Epithelial cell of esophagus (primary cell): ENCODE data around the gene UTP20.
A peak's percentile ranks its signal among the peaks of the same experiment; 100 is the strongest.

Experiments
- DNase-seq: peaks from one replicate; pipeline ENCODE4 v3.0.0; 2010; ENCODE audit warnings: low read depth
- H3K4me3 ChIP-seq: 2 replicates; pipeline ENCODE4 v1.5.1; 2011; ENCODE audit warnings: mild to moderate bottlenecking, low read length, control low read depth
- CTCF ChIP-seq: IDR thresholded peaks from 2 replicates; pipeline ENCODE4 v1.5.1; 2011; ENCODE audit warnings: low read depth, mild to moderate bottlenecking, low read length, control low read depth, inconsistent platforms; ENCODE audit not compliant: insufficient read depth; ENCODE audit errors: missing control alignments

Gene UTP20

GRCh38 chr12:101280006-101280505, at the start of gene UTP20:
TSS of gene UTP20 (plus strand) at chr12:101280105. CDS start at chr12:101280283, 178 bp downstream.
- peak; percentile 94 for DNase-seq
- no peak for TF ChIP-seq CTCF
- peak within 1 kb of the TSS; percentile 91 for H3K4me3 ChIP-seq

- no peak overlapping the region for H3K4me3 ChIP-seq
- no peak for TF ChIP-seq CTCF
- peak; percentile 90 for DNase-seq
Measured at GRCh38 chr12:101230547-101230946, 49.4 kb upstream of the UTP20 start.

GRCh38 chr12:101231636-101232035, 48.3 kb upstream of the UTP20 start:
- no peak for DNase-seq
- H3K4me3 ChIP-seq, result no peak overlapping the region
- no peak for TF ChIP-seq CTCF

GRCh38 chr12:101235686-101236085, 44.2 kb upstream of the UTP20 start:
- no peak for DNase-seq
- H3K4me3 ChIP-seq, result no peak overlapping the region
- TF ChIP-seq CTCF, result no peak

GRCh38 chr12:101238306-101238705, 41.6 kb upstream of the UTP20 start:
- no peak overlapping the region for H3K4me3 ChIP-seq
- no peak for TF ChIP-seq CTCF
- no peak for DNase-seq

- no peak for TF ChIP-seq CTCF
- no peak for DNase-seq
- no peak overlapping the region for H3K4me3 ChIP-seq
Measured at GRCh38 chr12:101238800-101239329, 41.0 kb upstream of the UTP20 start.

- H3K4me3 ChIP-seq, result no peak overlapping the region
- TF ChIP-seq CTCF, result no peak
- peak; percentile 20 for DNase-seq
Measured at GRCh38 chr12:101243074-101243473, 36.8 kb upstream of the UTP20 start.
